ENCODE measurements around the gene LRRC4B.
"Not testable (repeated sequence)": the region's sequence is repeated elsewhere in the genome, so short reads cannot be mapped to it uniquely, and the experiment has no call there.

The LRRC4B gene

GRCh38 chr19:50580970-50581634, 12.9 kb upstream of the LRRC4B start:
- no peak overlapping the region for H3K4me3 ChIP-seq (replicated peaks; ENCODE audit: low read depth, low read length)
- DNase-seq (ENCODE audit: extremely low read depth, low read depth): no peak
- no peak for TF ChIP-seq CTCF (IDR thresholded peaks at IDR 0.05; ENCODE audit: low read depth, low read length, missing control alignments)

- H3K4me3 ChIP-seq (replicated peaks; ENCODE audit: low read depth, low read length): no peak overlapping the region
- no peak for DNase-seq (ENCODE audit: extremely low read depth, low read depth)
- TF ChIP-seq CTCF (IDR thresholded peaks at IDR 0.05; ENCODE audit: low read depth, low read length, missing control alignments): no peak
Measured at GRCh38 chr19:50580240-50580639, 12.0 kb upstream of the LRRC4B start.

- not testable (repeated sequence) for H3K4me3 ChIP-seq (replicated peaks; ENCODE audit: low read depth, low read length); DNase-seq (ENCODE audit: extremely low read depth, low read depth)
Measured at GRCh38 chr19:50576769-50577168, 8.5 kb upstream of the LRRC4B start.

GRCh38 chr19:50573741-50574461, 5.7 kb upstream of the LRRC4B start:
- no peak for DNase-seq (ENCODE audit: extremely low read depth, low read depth)
- no peak overlapping the region for H3K4me3 ChIP-seq (replicated peaks; ENCODE audit: low read depth, low read length)
- TF ChIP-seq CTCF (IDR thresholded peaks at IDR 0.05; ENCODE audit: low read depth, low read length, missing control alignments): no peak

GRCh38 chr19:50570997-50571396, 2.8 kb upstream of the LRRC4B start:
- DNase-seq (ENCODE audit: extremely low read depth, low read depth): no peak

GRCh38 chr19:50569938-50570540, 1.8 kb upstream of the LRRC4B start:
- no peak for DNase-seq (ENCODE audit: extremely low read depth, low read depth)
- no peak overlapping the region for H3K4me3 ChIP-seq (replicated peaks; ENCODE audit: low read depth, low read length)
- no peak for TF ChIP-seq CTCF (IDR thresholded peaks at IDR 0.05; ENCODE audit: low read depth, low read length, missing control alignments)

More at GRCh38 chr19:50570997-50571396, 2.8 kb upstream of the LRRC4B start:
- no peak overlapping the region for H3K4me3 ChIP-seq (replicated peaks; ENCODE audit: low read depth, low read length)
- no peak for TF ChIP-seq CTCF (IDR thresholded peaks at IDR 0.05; ENCODE audit: low read depth, low read length, missing control alignments)
